B cell (primary cell): ENCODE data around the gene HTRA3.

Source experiments
- CTCF ChIP-seq: fragments of 200-600 bp; IDR thresholded peaks from one replicate; pipeline ENCODE4 v1.8.0; 2022; ENCODE audit warnings: antibody characterized with exemption, mild to moderate bottlenecking
- EZH2 ChIP-seq: IDR thresholded peaks from 2 replicates; pipeline ENCODE4 v1.6.1; 2012; ENCODE audit warnings: borderline replicate concordance, low read depth, mild to moderate bottlenecking, moderate library complexity, low read length; ENCODE audit not compliant: insufficient read depth, poor library complexity, severe bottlenecking

- TF ChIP-seq CTCF (no peak), EZH2 (no peak)
Observed at GRCh38 chr4:8352368-8353157, 83.0 kb downstream of the HTRA3 start.
